ENCODE data around the gene NFE2L3.
"Not testable (repeated sequence)": the region's sequence is repeated elsewhere in the genome, so short reads cannot be mapped to it uniquely, and the experiment has no call there.

NFE2L3 gene

GRCh38 chr7:26185131-26185843, 33.3 kb downstream of the NFE2L3 start:
- DNase-seq (ENCODE audit: low read depth in 2 of 3, low spot score in 2 of 3), result no peak

DNA sequence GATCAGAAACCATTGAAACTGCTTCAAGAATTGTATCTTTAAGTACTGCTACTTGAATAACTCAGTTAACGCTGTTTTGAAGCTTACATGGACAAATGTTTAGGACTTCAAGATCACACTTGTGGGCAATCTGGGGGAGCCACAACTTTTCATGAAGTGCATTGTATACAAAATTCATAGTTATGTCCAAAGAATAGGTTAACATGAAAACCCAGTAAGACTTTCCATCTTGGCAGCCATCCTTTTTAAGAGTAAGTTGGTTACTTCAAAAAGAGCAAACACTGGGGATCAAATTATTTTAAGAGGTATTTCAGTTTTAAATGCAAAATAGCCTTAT, 33.8 kb downstream of the NFE2L3 start:
- DNase-seq (ENCODE audit: low read depth in 2 of 3, low spot score in 2 of 3), result no peak

- no peak for DNase-seq (ENCODE audit: low read depth in 2 of 3, low spot score in 2 of 3)
These were observed 34.6 kb downstream of the NFE2L3 start for GRCh38 chr7:26186364-26187311.

- DNase-seq (ENCODE audit: low read depth in 2 of 3, low spot score in 2 of 3), result no peak
These were observed 35.6 kb downstream of the NFE2L3 start for GRCh38 chr7:26187380-26188205.

- DNase-seq (ENCODE audit: low read depth in 2 of 3, low spot score in 2 of 3), result no peak
These were observed 36.4 kb downstream of the NFE2L3 start for GRCh38 chr7:26188206-26188956.

DNA sequence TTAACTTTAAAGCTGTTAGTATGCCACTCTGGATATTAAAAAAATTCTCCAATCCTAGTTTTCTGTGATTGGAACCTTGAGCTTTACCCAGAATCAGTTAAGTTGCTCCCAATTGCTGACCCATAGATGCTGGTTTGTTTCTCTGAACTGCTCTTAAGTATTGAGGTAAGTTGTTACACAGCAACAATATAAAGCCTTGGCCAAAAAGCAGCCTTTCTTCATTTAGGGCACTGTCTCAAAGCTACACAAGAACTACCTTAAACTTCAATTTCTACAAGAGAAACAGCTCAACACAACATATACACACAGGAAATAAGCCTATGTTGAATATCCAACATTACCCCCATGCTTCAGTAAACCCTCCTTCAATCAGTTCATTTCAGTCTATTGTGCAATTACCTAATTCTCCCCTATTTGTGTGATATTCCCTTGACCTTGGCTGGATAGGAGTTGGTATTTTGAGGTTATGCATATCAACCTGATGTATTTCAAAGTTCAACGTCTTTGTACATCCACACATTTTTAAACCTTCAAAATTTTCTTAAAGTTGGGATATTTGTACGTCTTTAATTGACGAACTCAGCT, 37.1 kb downstream of the NFE2L3 start:
- no peak for DNase-seq (ENCODE audit: low read depth in 2 of 3, low spot score in 2 of 3)

GRCh38 chr7:26189697-26190096, 37.7 kb downstream of the NFE2L3 start:
- no peak for DNase-seq (ENCODE audit: low read depth in 2 of 3, low spot score in 2 of 3)

- no peak for DNase-seq (ENCODE audit: low read depth in 2 of 3, low spot score in 2 of 3)
These were observed 38.4 kb downstream of the NFE2L3 start for GRCh38 chr7:26190417-26190869.

DNA sequence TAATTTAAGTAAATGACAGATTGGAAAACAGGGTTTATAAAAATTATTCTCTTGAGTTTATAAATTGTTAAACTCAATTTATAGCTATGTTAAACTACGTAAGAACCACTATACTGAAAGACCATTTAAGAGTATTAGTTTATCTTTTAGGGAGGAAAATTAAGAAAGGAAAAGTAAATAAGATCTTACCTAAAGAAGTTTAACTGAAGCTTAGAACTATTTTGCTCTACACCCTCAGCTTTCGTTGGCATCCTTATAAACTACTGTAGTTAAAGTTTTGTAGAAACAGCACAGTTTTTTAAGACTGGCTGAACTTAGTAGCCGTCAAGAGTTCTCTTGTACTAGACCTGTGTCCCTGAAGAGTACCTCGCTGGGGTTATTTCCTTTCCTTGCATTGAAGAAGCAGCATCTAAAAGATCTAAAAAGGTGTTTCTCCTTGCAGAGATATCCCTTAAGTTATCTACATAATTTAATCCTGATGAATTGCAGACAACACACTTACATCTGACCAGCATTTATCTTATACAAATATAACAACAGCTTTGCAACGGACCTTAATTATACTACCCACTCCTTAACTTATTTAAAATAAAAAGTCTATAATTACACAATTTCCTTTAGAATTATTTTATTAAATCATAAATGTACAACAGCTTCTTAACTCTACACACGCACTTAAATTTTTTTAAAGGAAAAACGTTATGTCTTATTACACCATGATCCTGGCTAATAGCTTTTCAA, 39.4 kb downstream of the NFE2L3 start:
- DNase-seq (ENCODE audit: low read depth in 2 of 3, low spot score in 2 of 3), result no peak

DNA sequence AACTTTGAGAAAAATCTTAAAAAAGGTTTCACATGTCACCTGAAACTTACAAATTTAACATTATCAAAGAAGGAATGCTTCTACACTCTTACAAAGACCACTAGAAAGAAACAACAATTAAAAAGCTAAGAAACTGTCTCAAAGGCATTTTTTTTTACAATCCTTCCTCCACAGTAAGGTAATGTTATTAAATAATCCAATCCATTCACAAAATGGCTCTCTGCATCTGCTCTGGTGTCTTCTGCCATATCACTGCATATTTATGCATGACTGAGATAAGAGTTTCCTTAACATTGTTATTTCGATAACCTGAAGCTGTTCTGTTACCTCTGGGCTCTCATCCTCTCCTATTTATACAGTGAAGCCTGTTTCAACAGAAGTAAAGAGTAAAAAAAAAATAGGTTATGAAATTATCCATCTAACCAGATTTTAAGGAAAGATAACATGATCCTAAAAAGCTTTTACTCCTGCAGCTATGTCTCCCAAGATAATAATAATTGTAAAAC, 40.0 kb downstream of the NFE2L3 start:
- DNase-seq (ENCODE audit: low read depth in 2 of 3, low spot score in 2 of 3), result no peak

DNA sequence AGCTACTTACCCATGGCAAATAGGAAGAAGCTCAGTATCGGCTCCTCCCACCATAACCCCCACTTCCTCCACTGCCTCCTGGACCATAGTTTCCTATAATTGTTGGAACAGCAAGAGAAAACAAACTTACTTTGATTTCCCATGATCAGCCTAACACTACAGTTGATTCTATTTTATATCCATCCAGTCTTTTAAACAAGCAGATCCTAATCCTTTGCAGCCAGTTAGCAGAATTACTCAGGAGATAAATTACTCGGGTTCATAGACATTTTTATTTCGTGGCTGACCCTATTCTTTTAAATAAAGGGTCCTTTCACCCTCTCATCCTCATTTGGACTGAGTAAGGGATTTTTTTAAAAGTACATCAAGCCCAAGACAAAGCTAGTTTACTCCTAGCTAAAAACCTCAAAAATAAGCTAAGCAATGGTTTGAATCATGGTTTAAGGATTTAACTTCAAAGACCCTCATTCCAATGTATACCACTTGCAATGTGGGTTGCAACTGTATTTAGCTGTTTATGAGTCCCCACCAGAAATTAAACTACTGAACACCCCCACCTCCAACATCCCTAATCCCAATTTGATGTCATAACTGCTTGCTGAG, 40.6 kb downstream of the NFE2L3 start:
- no peak for DNase-seq (ENCODE audit: low read depth in 2 of 3, low spot score in 2 of 3)

DNA sequence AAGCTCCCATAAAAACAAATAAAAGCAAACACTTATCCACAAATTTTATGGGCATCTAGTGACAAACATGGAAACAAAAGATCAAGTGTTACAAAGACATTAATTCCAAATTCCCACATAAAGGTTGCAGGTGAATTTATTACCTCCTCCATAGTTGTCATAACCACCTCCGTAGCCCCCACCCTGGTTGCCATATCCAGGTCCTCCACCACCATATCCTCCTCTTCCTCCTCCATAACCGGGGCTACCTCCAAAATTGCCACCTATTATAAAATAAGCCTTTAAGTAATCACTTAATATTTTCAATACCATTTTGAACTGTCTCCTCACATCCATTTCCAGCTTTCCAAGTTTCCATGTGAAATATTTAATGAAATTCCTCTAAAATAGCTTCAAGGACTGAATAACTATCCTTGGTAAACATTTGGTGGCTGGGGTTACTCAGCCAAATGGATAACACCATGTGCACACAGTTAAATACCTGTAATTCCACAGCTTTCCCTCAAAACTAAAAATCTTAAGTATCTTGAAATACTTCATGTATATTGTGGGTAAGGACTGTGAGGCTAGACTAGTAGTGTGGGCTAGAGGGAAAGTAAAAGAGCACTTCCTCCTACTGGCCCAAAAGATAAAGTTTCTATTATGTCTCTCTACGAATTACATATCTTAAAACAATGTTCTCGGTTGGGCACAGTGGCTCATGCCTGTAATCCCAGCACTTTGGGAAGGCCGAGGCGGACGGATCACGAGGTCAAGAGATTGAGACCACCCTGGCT, 41.6 kb downstream of the NFE2L3 start:
- no peak for DNase-seq (ENCODE audit: low read depth in 2 of 3, low spot score in 2 of 3)

GRCh38 chr7:26194764-26195163, 42.8 kb downstream of the NFE2L3 start:
- not testable (repeated sequence) for DNase-seq (ENCODE audit: low read depth in 2 of 3, low spot score in 2 of 3)

DNA sequence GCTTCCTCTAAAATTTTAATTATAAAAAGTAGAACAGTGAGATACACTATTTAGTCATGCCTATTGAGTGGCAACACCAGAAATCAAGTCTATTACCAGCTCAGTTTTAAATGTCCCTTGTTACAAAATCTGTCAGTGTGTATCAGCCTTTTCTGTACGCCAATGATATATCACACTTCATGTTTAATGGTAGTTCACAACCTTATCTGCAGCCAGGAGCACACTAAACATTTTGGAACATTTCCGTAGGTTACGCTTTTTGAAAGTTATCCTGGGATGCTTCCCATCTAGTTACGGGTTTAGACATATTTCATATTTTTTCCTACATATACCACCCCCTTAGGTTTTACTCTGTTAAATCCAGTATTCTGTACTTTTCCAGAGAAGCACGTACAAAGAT, 43.2 kb downstream of the NFE2L3 start:
- no peak for DNase-seq (ENCODE audit: low read depth in 2 of 3, low spot score in 2 of 3)

GRCh38 chr7:26195867-26196657, 44.1 kb downstream of the NFE2L3 start:
- DNase-seq (ENCODE audit: low read depth in 2 of 3, low spot score in 2 of 3), result no peak

DNA sequence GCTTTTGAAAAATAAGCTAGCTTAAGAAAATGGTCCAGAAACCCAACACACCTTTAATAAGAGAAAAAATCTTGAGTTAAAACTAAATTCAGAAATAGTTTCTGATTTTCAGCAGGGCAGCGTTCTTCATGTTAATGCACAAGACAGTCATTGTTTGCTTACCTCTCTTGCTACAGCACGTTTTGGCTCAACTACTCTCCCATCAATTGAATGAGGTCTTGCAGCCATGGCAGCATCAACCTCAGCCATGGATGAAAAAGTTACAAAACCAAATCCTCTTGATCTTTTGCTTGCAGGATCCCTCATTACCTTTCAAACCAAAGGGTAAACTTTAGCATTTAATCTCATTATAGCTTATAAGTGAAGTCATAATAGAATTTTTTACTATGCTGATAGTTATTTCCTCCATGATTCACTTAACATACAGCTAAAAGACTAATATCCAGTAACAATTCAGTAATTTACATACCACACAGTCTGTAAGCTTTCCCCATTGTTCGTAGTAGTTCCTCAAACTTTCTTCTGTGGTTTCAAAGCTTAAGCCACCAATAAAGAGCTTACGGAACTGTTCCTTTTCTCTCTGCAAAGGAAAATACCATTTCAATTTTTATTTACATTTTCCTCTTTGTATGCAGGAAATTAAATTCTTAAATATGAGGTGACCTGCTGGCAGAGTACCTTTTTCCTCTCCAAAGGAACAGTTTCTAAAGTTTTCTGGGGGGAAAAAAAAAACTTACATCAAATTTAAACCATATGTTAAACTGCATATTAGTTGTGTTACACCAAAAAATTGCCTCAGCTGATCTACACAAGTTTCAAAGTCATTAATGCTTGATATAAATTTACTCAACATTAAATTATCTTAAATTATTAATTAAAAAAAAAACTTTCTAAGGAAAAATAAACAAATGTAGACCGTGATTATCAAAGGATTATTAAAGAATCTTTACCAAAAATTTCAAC, 45.4 kb downstream of the NFE2L3 start:
- no peak for DNase-seq (ENCODE audit: low read depth in 2 of 3, low spot score in 2 of 3)
